ENCODE data around the gene CDX1. TPM values are rescaled to one million over a fixed set of nuclear protein-coding genes. Genes with fewer than 3 reads are reported as not detected.

Gene CDX1
- total RNA-seq, 2 donors from 2014 or later, result not detected

- no peaks in the 10 kb centered on the region for H3K4me1 ChIP-seq
- no peak overlapping the region for H3K27ac ChIP-seq
- no peak overlapping the region for H3K4me3 ChIP-seq
- TF ChIP-seq CTCF (IDR thresholded peaks at IDR 0.05), result no peak
- H3K9me3 ChIP-seq, result no peaks in the 10 kb centered on the region
- no peak for DNase-seq (ENCODE audit: low spot score)
- no peaks in the 10 kb centered on the region for H3K27me3 ChIP-seq
- peaks cover 80% of the 10 kb centered on the region for H3K36me3 ChIP-seq
These were observed 45.7 kb upstream of the CDX1 start for GRCh38 chr5:150120617-150121447.

- no peak for DNase-seq (ENCODE audit: low spot score)
- TF ChIP-seq CTCF (IDR thresholded peaks at IDR 0.05), result no peak
- H3K27ac ChIP-seq, result no peak overlapping the region
- H3K4me3 ChIP-seq, result no peak overlapping the region
- no peaks in the 10 kb centered on the region for H3K27me3 ChIP-seq
- H3K4me1 ChIP-seq, result no peaks in the 10 kb centered on the region
- H3K36me3 ChIP-seq, result peaks cover 76% of the 10 kb centered on the region
- H3K9me3 ChIP-seq, result no peaks in the 10 kb centered on the region
These were observed 45.0 kb upstream of the CDX1 start for GRCh38 chr5:150121448-150122157.

GRCh38 chr5:150122158-150122510 is 44.4 kb upstream of the CDX1 start:
- TF ChIP-seq CTCF (IDR thresholded peaks at IDR 0.05), result no peak
- Histone ChIP-seq H3K4me1 (no peaks in the 10 kb centered on the region), H3K27me3 (no peaks in the 10 kb centered on the region), H3K4me3 (no peak overlapping the region), H3K9me3 (no peaks in the 10 kb centered on the region), H3K27ac (no peak overlapping the region), H3K36me3 (peaks cover 76% of the 10 kb centered on the region)
- DNase-seq (ENCODE audit: low spot score), result no peak

- H3K27me3 ChIP-seq, result no peaks in the 10 kb centered on the region
- no peaks in the 10 kb centered on the region for H3K4me1 ChIP-seq
- H3K9me3 ChIP-seq, result no peaks in the 10 kb centered on the region
- no peak for DNase-seq (ENCODE audit: low spot score)
- H3K4me3 ChIP-seq, result no peak overlapping the region
- no peak overlapping the region for H3K27ac ChIP-seq
- no peak for TF ChIP-seq CTCF (IDR thresholded peaks at IDR 0.05)
- H3K36me3 ChIP-seq, result peaks cover 71% of the 10 kb centered on the region
These were observed 43.8 kb upstream of the CDX1 start for GRCh38 chr5:150122536-150123481.

- H3K27me3 ChIP-seq, result no peaks in the 10 kb centered on the region
- H3K4me1 ChIP-seq, result no peaks in the 10 kb centered on the region
- H3K9me3 ChIP-seq, result no peaks in the 10 kb centered on the region
- no peak for TF ChIP-seq CTCF (IDR thresholded peaks at IDR 0.05)
- H3K4me3 ChIP-seq, result no peak overlapping the region
- H3K27ac ChIP-seq, result no peak overlapping the region
- DNase-seq (ENCODE audit: low spot score), result no peak
- peaks cover 69% of the 10 kb centered on the region for H3K36me3 ChIP-seq
These were observed 43.0 kb upstream of the CDX1 start for GRCh38 chr5:150123542-150123941.
